ENCODE measurements around the gene SAMD4A. TPM values are rescaled to one million over a fixed set of nuclear protein-coding genes. Genes with fewer than 3 reads are reported as not detected.

The SAMD4A gene
- total and polyA plus RNA-seq, 8 donors = 4.5 to 40.5 (median 8.0) TPM

DNA sequence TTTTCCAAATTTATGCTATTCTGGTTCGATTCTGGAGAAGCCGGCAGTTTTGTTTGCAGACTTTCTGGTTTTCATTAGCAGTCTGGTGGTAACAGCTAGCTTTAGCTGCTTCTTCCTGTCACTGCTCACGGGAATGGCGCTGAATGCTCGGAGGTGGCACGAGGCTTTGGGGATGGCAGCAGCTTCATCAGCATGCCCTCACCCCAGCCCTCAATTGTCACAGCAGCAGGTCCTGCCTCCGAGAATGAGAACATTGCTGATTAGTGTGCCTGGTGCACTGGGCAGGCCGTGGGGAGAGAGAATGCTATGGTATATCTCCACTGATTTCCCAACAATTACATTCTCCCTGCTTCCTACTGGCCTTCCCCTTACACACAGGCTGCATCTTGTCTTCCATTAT, 73.6 kb downstream of the SAMD4A start:
- H3K27me3 ChIP-seq = no peaks in the 10 kb centered on the region
- no peak overlapping the region for H3K27ac ChIP-seq
- intact Hi-C loops (cut with DNase I) = no loop called here

DNA sequence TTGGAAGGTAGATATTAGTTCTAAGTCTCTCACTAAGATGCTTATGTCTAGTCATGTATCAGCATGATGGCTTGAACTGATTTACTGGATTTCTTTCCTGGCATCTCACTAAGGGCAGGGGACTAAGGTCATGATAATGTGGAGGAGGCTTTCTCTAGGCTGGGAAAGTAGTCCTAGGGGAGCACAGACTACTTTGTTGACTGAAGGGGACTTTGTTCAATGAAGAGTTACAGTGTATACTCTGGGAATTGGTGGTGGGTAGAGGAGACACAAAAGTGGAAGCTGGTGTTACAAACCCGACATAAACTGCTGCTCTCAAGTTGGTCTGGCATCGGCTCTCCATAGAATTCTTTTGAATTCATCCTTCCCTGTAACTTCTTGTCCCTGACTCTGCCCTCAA, 75.2 kb downstream of the SAMD4A start:
- no peak overlapping the region for H3K4me3 ChIP-seq
- no peaks in the 10 kb centered on the region for H3K9me3 ChIP-seq
- ATAC-seq (no peak), DNase-seq (no peak)
- TF ChIP-seq, protein P1, sequence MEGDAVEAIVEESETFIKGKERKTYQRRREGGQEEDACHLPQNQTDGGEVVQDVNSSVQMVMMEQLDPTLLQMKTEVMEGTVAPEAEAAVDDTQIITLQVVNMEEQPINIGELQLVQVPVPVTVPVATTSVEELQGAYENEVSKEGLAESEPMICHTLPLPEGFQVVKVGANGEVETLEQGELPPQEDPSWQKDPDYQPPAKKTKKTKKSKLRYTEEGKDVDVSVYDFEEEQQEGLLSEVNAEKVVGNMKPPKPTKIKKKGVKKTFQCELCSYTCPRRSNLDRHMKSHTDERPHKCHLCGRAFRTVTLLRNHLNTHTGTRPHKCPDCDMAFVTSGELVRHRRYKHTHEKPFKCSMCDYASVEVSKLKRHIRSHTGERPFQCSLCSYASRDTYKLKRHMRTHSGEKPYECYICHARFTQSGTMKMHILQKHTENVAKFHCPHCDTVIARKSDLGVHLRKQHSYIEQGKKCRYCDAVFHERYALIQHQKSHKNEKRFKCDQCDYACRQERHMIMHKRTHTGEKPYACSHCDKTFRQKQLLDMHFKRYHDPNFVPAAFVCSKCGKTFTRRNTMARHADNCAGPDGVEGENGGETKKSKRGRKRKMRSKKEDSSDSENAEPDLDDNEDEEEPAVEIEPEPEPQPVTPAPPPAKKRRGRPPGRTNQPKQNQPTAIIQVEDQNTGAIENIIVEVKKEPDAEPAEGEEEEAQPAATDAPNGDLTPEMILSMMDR (IDR thresholded peaks at IDR 0.05) = no peak
- intact Hi-C loops (cut with DNase I) = no loop called here
- H3K4me1 ChIP-seq = no peaks in the 10 kb centered on the region
- H3K27me3 ChIP-seq = no peaks in the 10 kb centered on the region
- no peaks in the 10 kb centered on the region for H3K36me3 ChIP-seq
- no peak overlapping the region for H3K27ac ChIP-seq

More for the DNA sequence above, 73.6 kb downstream of the SAMD4A start:
- no peaks in the 10 kb centered on the region for H3K9me3 ChIP-seq
- no peaks in the 10 kb centered on the region for H3K4me1 ChIP-seq
- H3K36me3 ChIP-seq = no peaks in the 10 kb centered on the region
- DNase-seq = no peak
- TF ChIP-seq, protein P1 (IDR thresholded peaks at IDR 0.05) = no peak
- ATAC-seq = no peak
- H3K4me3 ChIP-seq = no peak overlapping the region

DNA sequence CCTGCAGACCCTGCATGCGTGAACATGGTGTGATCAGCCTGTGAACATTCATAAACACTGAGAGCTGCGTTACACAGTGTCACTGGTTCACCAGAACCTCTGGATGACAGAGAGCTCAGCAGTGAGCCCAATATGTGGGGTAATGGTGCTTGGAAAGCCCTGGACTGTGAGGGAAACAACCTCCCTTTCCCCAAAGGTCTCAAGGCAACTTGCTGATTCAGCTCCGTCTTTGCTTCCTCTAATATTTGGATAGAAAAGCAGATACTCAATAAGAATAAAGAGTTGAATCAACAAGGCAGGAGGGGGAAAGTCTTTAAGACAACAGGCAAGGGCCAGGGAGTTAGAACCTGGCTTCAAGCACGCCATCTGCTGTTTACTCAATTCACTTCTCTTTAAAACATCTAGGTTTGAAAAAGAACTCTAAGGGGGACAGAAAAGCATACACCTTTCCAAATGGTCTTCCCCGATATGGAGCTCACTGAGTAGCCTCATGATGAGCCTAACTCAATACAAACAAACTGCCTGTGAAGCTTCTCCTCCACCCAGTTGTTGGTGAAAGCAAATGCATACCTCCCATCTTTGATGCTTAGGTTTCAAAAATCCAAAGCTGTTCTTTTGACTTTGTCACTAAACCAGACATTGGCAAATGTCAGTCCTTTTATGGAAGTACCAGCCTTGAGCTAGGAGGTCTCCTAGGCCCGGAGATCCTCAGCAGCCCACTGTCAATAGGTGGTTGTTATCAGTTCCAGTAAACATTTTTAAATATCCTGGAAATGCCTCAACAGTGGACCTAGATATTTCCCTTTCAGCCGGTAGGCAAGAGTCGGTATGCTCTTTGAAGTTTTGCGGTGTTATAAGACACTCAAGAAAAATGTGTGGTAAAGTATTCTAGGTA, 76.1 kb downstream of the SAMD4A start:
- DNase-seq (peak in 1 of 4 donors; percentile 53), ATAC-seq (peak; percentile 53)
- no peak overlapping the region for H3K4me3 ChIP-seq
- no peaks in the 10 kb centered on the region for H3K9me3 ChIP-seq
- H3K4me1 ChIP-seq = no peaks in the 10 kb centered on the region
- H3K27ac ChIP-seq = no peak overlapping the region
- no peaks in the 10 kb centered on the region for H3K27me3 ChIP-seq
- H3K36me3 ChIP-seq = no peaks in the 10 kb centered on the region
- intact Hi-C loops (cut with DNase I) = no loop called here
- TF ChIP-seq, protein P1 (IDR thresholded peaks at IDR 0.05) = no peak

DNA sequence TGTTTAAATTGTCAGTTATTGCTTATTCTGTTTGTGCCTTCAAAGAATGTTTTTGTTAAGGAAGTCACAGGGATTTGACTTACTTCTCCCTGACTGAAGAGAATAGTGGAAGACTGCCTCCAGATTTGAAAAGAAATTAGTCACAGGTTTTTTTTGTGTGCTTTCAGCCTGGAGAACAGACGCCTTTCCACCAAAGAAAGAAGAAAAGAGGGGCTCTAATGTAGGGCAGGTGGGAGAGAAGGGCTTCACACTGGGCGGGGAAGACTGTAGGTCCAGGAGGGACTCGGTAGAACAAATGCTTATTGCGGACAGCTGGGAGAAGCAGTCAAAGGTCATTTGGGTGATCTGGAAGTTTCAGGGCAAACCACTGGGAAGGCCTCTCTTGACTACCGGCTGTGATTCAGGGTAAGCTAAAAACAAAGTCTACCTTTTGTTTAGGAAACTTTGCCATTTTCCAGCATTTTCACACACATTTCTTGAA, 76.8 kb downstream of the SAMD4A start:
- no peak overlapping the region for H3K4me3 ChIP-seq
- H3K27me3 ChIP-seq = no peaks in the 10 kb centered on the region
- no peaks in the 10 kb centered on the region for H3K4me1 ChIP-seq
- TF ChIP-seq, protein P1 (IDR thresholded peaks at IDR 0.05) = no peak
- no peaks in the 10 kb centered on the region for H3K36me3 ChIP-seq
- no peak overlapping the region for H3K27ac ChIP-seq
- ATAC-seq (no peak), DNase-seq (no peak)
- no peaks in the 10 kb centered on the region for H3K9me3 ChIP-seq
- intact Hi-C loops (cut with DNase I) = no loop called here

DNA sequence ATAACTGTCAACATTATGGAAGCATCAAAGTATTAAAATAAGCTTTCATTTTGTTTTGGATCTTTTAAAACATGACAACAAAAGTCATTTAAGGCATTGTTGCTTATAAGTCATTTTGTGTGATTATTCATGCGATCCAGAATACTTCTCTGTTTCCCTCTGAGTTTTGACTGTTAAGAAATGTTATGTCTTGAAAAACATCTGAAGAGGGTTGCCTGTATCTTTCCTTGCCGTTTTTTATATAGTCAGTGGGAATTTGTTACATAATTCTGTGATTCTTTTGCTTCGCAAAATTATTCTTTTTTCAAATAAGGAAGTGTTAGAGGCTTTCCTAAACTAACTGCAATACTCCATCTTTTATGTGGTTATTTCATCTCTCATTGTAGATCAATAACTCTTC, 78.7 kb downstream of the SAMD4A start:
- TF ChIP-seq, protein P1 (IDR thresholded peaks at IDR 0.05) = no peak
- H3K27me3 ChIP-seq = no peaks in the 10 kb centered on the region
- intact Hi-C loops (cut with DNase I) = no loop called here
- H3K4me1 ChIP-seq = peaks cover 0 to 9% of the 10 kb centered on the region in 2 donors
- DNase-seq (no peak), ATAC-seq (no peak)
- no peaks in the 10 kb centered on the region for H3K36me3 ChIP-seq
- no peak overlapping the region for H3K27ac ChIP-seq
- no peaks in the 10 kb centered on the region for H3K9me3 ChIP-seq
- no peak overlapping the region for H3K4me3 ChIP-seq

All from left lung (tissue), 10 donors.